K562 (cell line): ENCODE data around the gene ARMH3. TPM values are rescaled to one million over a fixed set of nuclear protein-coding genes. Genes with fewer than 3 reads are reported as not detected.

Experiments
- KAT2B ChIP-seq: IDR thresholded peaks from one replicate; pipeline ENCODE4 v1.6.1; 2012; ENCODE audit warnings: low read depth, mild to moderate bottlenecking, control low read depth, inconsistent platforms, low read length, moderate library complexity
- POLR2AphosphoS2 ChIP-seq: IDR thresholded peaks from 2 replicates; pipeline ENCODE4 v1.6.1; 2012; ENCODE audit warnings: low read length, improper control_type of control experiment
- RBM34 ChIP-seq: fragments of 200-400 bp; formaldehyde crosslinking; IDR thresholded peaks from 2 replicates; pipeline ENCODE4 v1.6.1; 2018; ENCODE audit warnings: low read length, borderline replicate concordance; ENCODE audit not compliant: insufficient read depth
- SAFB2 ChIP-seq: fragments of 200-400 bp; formaldehyde crosslinking; IDR thresholded peaks from 2 replicates; pipeline ENCODE4 v1.6.1; 2018; ENCODE audit warnings: borderline replicate concordance, low read length, low read depth, moderate library complexity; ENCODE audit not compliant: severe bottlenecking
- TSHZ1 ChIP-seq: fragments of 250-450 bp; sonication (Bioruptor Pico); IDR thresholded peaks from 2 replicates; pipeline ENCODE4 v1.4.0; 2020; ENCODE audit warnings: mild to moderate bottlenecking, moderate library complexity
- polyA plus RNA-seq, 8 experiments: library from polyadenylated mRNA; depleted of rRNA in 4 of 8; stranded (reverse) in 5 of 8; unstranded in 3 of 8; fragments of >200 nt; fragmentation: Nextera tagmentation in 2 of 8; fragmentation: Illumina TruSeq in 1 of 8; extraction: Ambion mirVana in 2 of 8; extraction: Trizol in 1 of 8; gene quantifications; 2 replicates each; pipeline versions ENCODE4 v1.2.1 to v1.2.3, GENCODE V29; 2011 to 2014; ENCODE audit warnings: inconsistent platforms in 1 of 8, missing spikeins in 1 of 8
- total RNA-seq, 7 experiments: library from RNA; depleted of rRNA in 6 of 7; stranded (reverse); fragments of >200 nt in 6 of 7; fragmentation: Illumina TruSeq in 2 of 7; extraction: Trizol in 2 of 7; gene quantifications; 2 replicates each; pipeline versions ENCODE4 v1.2.1 to v1.2.3, GENCODE V29; 2011 to 2021; ENCODE audit warnings: low replicate concordance in 1 of 7
- TF ChIP-seq, protein P1 (sequence below): fragments of 250-450 bp; sonication (Bioruptor Pico); IDR thresholded peaks from 2 replicates; pipeline ENCODE4 v1.4.0; 2020; ENCODE audit warnings: mild to moderate bottlenecking

Gene ARMH3
- total and polyA plus RNA-seq, 9 of the 15 experiments (the other 6 are each of a cell fraction or from before 2014, with no cell fraction given): 0.29 to 0.73 TPM; not detected in 7

GRCh38 chr10:101967713-101968112 lies 88.3 kb downstream of the ARMH3 start (continued):
- TF ChIP-seq, protein P1, sequence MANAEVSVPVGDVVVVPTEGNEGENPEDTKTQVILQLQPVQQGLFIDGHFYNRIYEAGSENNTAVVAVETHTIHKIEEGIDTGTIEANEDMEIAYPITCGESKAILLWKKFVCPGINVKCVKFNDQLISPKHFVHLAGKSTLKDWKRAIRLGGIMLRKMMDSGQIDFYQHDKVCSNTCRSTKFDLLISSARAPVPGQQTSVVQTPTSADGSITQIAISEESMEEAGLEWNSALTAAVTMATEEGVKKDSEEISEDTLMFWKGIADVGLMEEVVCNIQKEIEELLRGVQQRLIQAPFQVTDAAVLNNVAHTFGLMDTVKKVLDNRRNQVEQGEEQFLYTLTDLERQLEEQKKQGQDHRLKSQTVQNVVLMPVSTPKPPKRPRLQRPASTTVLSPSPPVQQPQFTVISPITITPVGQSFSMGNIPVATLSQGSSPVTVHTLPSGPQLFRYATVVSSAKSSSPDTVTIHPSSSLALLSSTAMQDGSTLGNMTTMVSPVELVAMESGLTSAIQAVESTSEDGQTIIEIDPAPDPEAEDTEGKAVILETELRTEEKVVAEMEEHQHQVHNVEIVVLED (CRISPR knock-in tag): no peak
- TF ChIP-seq POLR2AphosphoS2: no peak
- no peak for TF ChIP-seq KAT2B
- TF ChIP-seq TSHZ1 (CRISPR knock-in tag): no peak
- TF ChIP-seq RBM34: no peak
- no peak for TF ChIP-seq SAFB2
